Epithelial cell of umbilical artery (primary cell): ENCODE measurements around the gene CASK. TPM values are rescaled to one million over a fixed set of nuclear protein-coding genes. Genes with fewer than 3 reads are reported as not detected.

Experiments
- total RNA-seq: library from RNA; depleted of rRNA; stranded (reverse); fragments of >200 nt; gene quantifications from 2 replicates; pipeline ENCODE4 v1.2.3, GENCODE V29; 2014

The CASK gene, protein sequence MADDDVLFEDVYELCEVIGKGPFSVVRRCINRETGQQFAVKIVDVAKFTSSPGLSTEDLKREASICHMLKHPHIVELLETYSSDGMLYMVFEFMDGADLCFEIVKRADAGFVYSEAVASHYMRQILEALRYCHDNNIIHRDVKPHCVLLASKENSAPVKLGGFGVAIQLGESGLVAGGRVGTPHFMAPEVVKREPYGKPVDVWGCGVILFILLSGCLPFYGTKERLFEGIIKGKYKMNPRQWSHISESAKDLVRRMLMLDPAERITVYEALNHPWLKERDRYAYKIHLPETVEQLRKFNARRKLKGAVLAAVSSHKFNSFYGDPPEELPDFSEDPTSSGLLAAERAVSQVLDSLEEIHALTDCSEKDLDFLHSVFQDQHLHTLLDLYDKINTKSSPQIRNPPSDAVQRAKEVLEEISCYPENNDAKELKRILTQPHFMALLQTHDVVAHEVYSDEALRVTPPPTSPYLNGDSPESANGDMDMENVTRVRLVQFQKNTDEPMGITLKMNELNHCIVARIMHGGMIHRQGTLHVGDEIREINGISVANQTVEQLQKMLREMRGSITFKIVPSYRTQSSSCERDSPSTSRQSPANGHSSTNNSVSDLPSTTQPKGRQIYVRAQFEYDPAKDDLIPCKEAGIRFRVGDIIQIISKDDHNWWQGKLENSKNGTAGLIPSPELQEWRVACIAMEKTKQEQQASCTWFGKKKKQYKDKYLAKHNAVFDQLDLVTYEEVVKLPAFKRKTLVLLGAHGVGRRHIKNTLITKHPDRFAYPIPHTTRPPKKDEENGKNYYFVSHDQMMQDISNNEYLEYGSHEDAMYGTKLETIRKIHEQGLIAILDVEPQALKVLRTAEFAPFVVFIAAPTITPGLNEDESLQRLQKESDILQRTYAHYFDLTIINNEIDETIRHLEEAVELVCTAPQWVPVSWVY
- 16.9 and 24.0 TPM in 2 replicates for total RNA-seq

GRCh38 chrX:41923211-41923977 lies at the start of gene CASK:
CASK (minus strand) TSS chrX:41923554; CDS start chrX:41922988, 566 bp downstream.

GRCh38 chrX:41723826-41724225 lies 199.5 kb downstream of the CASK start, which contains the start of gene GPR82:
GPR82 (plus strand) TSS chrX:41724181; CDS start chrX:41727027, 2,846 bp downstream.

GRCh38 chrX:41688835-41689234 lies 234.5 kb downstream of the CASK start, which contains the start of gene GPR34:
GPR34 (plus strand) TSS chrX:41688973; CDS start chrX:41695634, 6,661 bp downstream.

Other genes with a start within 250 kb of the CASK start
- not detected in 2 replicates for gene GPR34, start 234.6 kb downstream of the CASK start, total RNA-seq
- gene GPR82, start 199.4 kb downstream of the CASK start, total RNA-seq, result not detected in 2 replicates